H9 (cell line): ENCODE data around the gene TMEM222. TPM values are rescaled to one million over a fixed set of nuclear protein-coding genes. Genes with fewer than 3 reads are reported as not detected.

Experiments
- DNase-seq: peaks from one replicate; pipeline ENCODE4 v3.0.0-alpha.2; 2017
- H2AFZ ChIP-seq: one replicate; pipeline ENCODE4 v1.6.1; 2013; ENCODE audit warnings: mild to moderate bottlenecking, low read length, control low read depth, moderate library complexity
- H2AK5ac ChIP-seq: 2 replicates; pipeline ENCODE4 v1.6.1; 2013; ENCODE audit warnings: low read length, control low read depth, mixed read lengths; ENCODE audit not compliant: insufficient read length
- H2BK120ac ChIP-seq: one replicate; pipeline ENCODE4 v1.6.1; 2013; ENCODE audit warnings: low read depth, mild to moderate bottlenecking, low read length, control low read depth, inconsistent platforms; ENCODE audit not compliant: poor library complexity, severe bottlenecking
- H2BK12ac ChIP-seq: 2 replicates; pipeline ENCODE4 v1.6.1; 2013; ENCODE audit warnings: low read length, control low read depth, mixed read lengths, low read depth; ENCODE audit not compliant: insufficient read length
- H2BK15ac ChIP-seq: 2 replicates; pipeline ENCODE4 v1.6.1; 2013; ENCODE audit warnings: low read depth, low read length, control low read depth
- H2BK20ac ChIP-seq: one replicate; pipeline ENCODE4 v1.6.1; 2013; ENCODE audit warnings: low read depth, mild to moderate bottlenecking, low read length, control low read depth, inconsistent platforms; ENCODE audit not compliant: poor library complexity, severe bottlenecking
- H2BK5ac ChIP-seq: 2 replicates; pipeline ENCODE4 v1.6.1; 2013; ENCODE audit warnings: low read length, control low read depth, mixed read lengths; ENCODE audit not compliant: insufficient read length
- H3K14ac ChIP-seq: 2 replicates; pipeline ENCODE4 v1.6.1; 2013; ENCODE audit warnings: low read length, control low read depth; ENCODE audit not compliant: insufficient read depth
- H3K18ac ChIP-seq: 2 replicates; pipeline ENCODE4 v1.6.1; 2013; ENCODE audit warnings: low read depth, mild to moderate bottlenecking, mixed read lengths, low read length, control low read depth; ENCODE audit not compliant: insufficient read length
- H3K23ac ChIP-seq: 2 replicates; pipeline ENCODE4 v1.6.1; 2013; ENCODE audit warnings: low read length, control low read depth, mixed read lengths, low read depth; ENCODE audit not compliant: insufficient read length
- H3K23me2 ChIP-seq: 2 replicates; pipeline ENCODE4 v1.6.1; 2013; ENCODE audit warnings: low read depth, mild to moderate bottlenecking, mixed read lengths, low read length, control low read depth; ENCODE audit not compliant: insufficient read length, poor library complexity, severe bottlenecking
- H3K27ac ChIP-seq: 2 replicates; pipeline ENCODE4 v1.5.1; 2013; ENCODE audit warnings: low read length, control low read depth, mixed read lengths, low read depth; ENCODE audit not compliant: insufficient read length
- H3K27me3 ChIP-seq: 2 replicates; pipeline ENCODE4 v1.6.1; 2013; ENCODE audit warnings: low read length, control low read depth, inconsistent platforms; ENCODE audit not compliant: insufficient read depth
- H3K4ac ChIP-seq: 2 replicates; pipeline ENCODE4 v1.6.1; 2013; ENCODE audit warnings: low read depth, mild to moderate bottlenecking, control low read depth, inconsistent platforms, low read length, moderate library complexity
- H3K4me1 ChIP-seq: 2 replicates; pipeline ENCODE4 v1.6.1; 2013; ENCODE audit warnings: low read length, control low read depth, inconsistent platforms; ENCODE audit not compliant: insufficient read depth
- H3K4me2 ChIP-seq: 2 replicates; pipeline ENCODE4 v1.6.1; 2013; ENCODE audit warnings: low read length, control low read depth, mixed read lengths; ENCODE audit not compliant: insufficient read length, insufficient read depth
- H3K56ac ChIP-seq: 2 replicates; pipeline ENCODE4 v1.6.1; 2013; ENCODE audit warnings: low read depth, mild to moderate bottlenecking, mixed read lengths, low read length, control low read depth; ENCODE audit not compliant: insufficient read length
- H3K79me1 ChIP-seq: 2 replicates; pipeline ENCODE4 v1.6.1; 2013; ENCODE audit warnings: low read depth, mild to moderate bottlenecking, moderate library complexity, low read length, control low read depth, inconsistent platforms; ENCODE audit not compliant: insufficient read depth, poor library complexity, severe bottlenecking
- H3K79me2 ChIP-seq: 2 replicates; pipeline ENCODE4 v1.6.1; 2013; ENCODE audit warnings: low read length, control low read depth, inconsistent platforms; ENCODE audit not compliant: insufficient read depth
- H3K9ac ChIP-seq: 2 replicates; pipeline ENCODE4 v1.6.1; 2013; ENCODE audit warnings: low read length, control low read depth, mixed read lengths; ENCODE audit not compliant: insufficient read length; ENCODE audit errors: extremely low read depth
- H3K9me3 ChIP-seq: one replicate; pipeline ENCODE4 v1.6.1; 2013; ENCODE audit warnings: low read depth, low read length, inconsistent platforms; ENCODE audit not compliant: control insufficient read depth
- H3T11ph ChIP-seq: one replicate; pipeline ENCODE4 v1.6.1; 2013; ENCODE audit warnings: mild to moderate bottlenecking, low read length, control low read depth, inconsistent platforms
- H4K20me1 ChIP-seq: one replicate; pipeline ENCODE4 v1.6.1; 2013; ENCODE audit not compliant: control insufficient read depth, insufficient read length, insufficient read depth
- H4K5ac ChIP-seq: 2 replicates; pipeline ENCODE4 v1.6.1; 2013; ENCODE audit warnings: low read depth, mild to moderate bottlenecking, mixed read lengths, low read length, control low read depth; ENCODE audit not compliant: insufficient read length
- H4K8ac ChIP-seq: replicated peaks from 2 replicates; pipeline ENCODE4 v1.6.1; 2013; ENCODE audit warnings: low read length, control low read depth, mixed read lengths, low read depth; ENCODE audit not compliant: insufficient read length
- H4K91ac ChIP-seq: 2 replicates; pipeline ENCODE4 v1.6.1; 2013; ENCODE audit warnings: low read depth, mild to moderate bottlenecking, moderate library complexity, mixed read lengths, low read length, control low read depth; ENCODE audit not compliant: insufficient read length
- H3K27ac Mint-ChIP-seq, 3 experiments: 2 replicates in 2 of 3; 3 replicates in 1 of 3; pipeline ENCODE4 v1.8.0; 2020 to 2021; ENCODE audit warnings: mixed read lengths in 3 of 3, mild to moderate bottlenecking in 1 of 3, moderate library complexity in 1 of 3
- H3K27me3 Mint-ChIP-seq: 2 replicates; pipeline ENCODE4 v1.8.0; 2021; ENCODE audit warnings: low read depth, mild to moderate bottlenecking, moderate library complexity, mixed read lengths
- H3K36me3 Mint-ChIP-seq, 3 experiments: 2 replicates in 2 of 3; 3 replicates in 1 of 3; pipeline ENCODE4 v1.8.0; 2020 to 2021; ENCODE audit warnings: low read depth in 3 of 3, mixed read lengths in 3 of 3; ENCODE audit not compliant: insufficient read depth in 1 of 3
- H3K4me1 Mint-ChIP-seq, 2 experiments: 2 replicates each; pipeline ENCODE4 v1.8.0; 2020; ENCODE audit warnings: mixed read lengths in 2 of 2
- H3K4me3 Mint-ChIP-seq, 2 experiments: 2 replicates in 1 of 2; 3 replicates in 1 of 2; pipeline ENCODE4 v1.8.0; 2020 to 2021; ENCODE audit warnings: mild to moderate bottlenecking in 2 of 2, mixed read lengths in 2 of 2, moderate library complexity in 1 of 2
- H3K9me3 Mint-ChIP-seq, 2 experiments: 2 replicates in 1 of 2; 3 replicates in 1 of 2; pipeline ENCODE4 v1.8.0; 2020; ENCODE audit warnings: mild to moderate bottlenecking in 2 of 2, mixed read lengths in 2 of 2, moderate library complexity in 1 of 2
- CTCF ChIP-seq: fragments of 200-600 bp; sonication (generic); conservative IDR thresholded peaks from 3 replicates; pipeline ENCODE4 v1.8.0; 2021; ENCODE audit warnings: antibody characterized with exemption, mild to moderate bottlenecking
- WGBS: extraction: QIAGEN DNeasy Blood & Tissue Kit; methylation state at CpG from one replicate; pipeline ENCODE4 v1.1.7; 2013; ENCODE audit warnings: missing lambda C conversion rate, low lambda C conversion rate, mixed read lengths; ENCODE audit not compliant: insufficient read length; ENCODE audit errors: extremely low coverage; 5-methylcytosine and 5-hydroxymethylcytosine counted together
- long read RNA-seq: library from polyadenylated mRNA; unstranded; transcript quantifications from one replicate; pipeline ENCODE4 v2.0.0, GENCODE V29; 2020
- total RNA-seq: library from RNA; stranded (reverse); gene quantifications from 2 replicates; pipeline ENCODE4 v1.2.1, GENCODE V29; 2021

Gene TMEM222
- 36.8 and 37.0 TPM in 2 replicates for total RNA-seq
- long read RNA-seq, transcript TMEM222-211 (6 exons, 1,613 nt), result major isoform, 258 of 334 reads
- long read RNA-seq, transcript TMEM222-202 (7 exons, 1,665 nt), result minor isoform, 22 of 334 reads
- long read RNA-seq, transcript TMEM222-207 (7 exons, 986 nt), result minor isoform, 8 of 334 reads
- long read RNA-seq, partial matches to known transcripts, result 5 of 334 reads
- long read RNA-seq, other reads (novel, unspliced or antisense), result 35 of 334 reads

- H3K23me2 ChIP-seq, result peaks cover 10% of the 10 kb centered on the region
- H3K18ac ChIP-seq, result peak within 1 kb of the TSS; percentile 89
- H3K27ac ChIP-seq, result no peak within 1 kb of the TSS
- peaks cover 8% of the 10 kb centered on the region; the same call in 1 of the 2 replicates for H3K79me2 ChIP-seq
- peaks cover 10 to 26% (median 20%) of the 10 kb centered on the region in 3 experiments; a peak in 6 of 7 replicates for H3K36me3 Mint-ChIP-seq
- H3K4me3 Mint-ChIP-seq, result peak within 1 kb of the TSS; percentile 96 to 99
- H3T11ph ChIP-seq, result no peak within 1 kb of the TSS
- no peak within 1 kb of the TSS for H2AK5ac ChIP-seq
- no peaks in the 10 kb centered on the region for H3K79me1 ChIP-seq
- no peaks in the 10 kb centered on the region for H4K20me1 ChIP-seq
- H3K14ac ChIP-seq, result peak within 1 kb of the TSS; percentile 74; the same call in 1 of the 2 replicates
- DNase-seq, result peak; percentile 98
- no peaks in the 10 kb centered on the region; the same call in 1 of the 2 replicates for H3K27me3 ChIP-seq
- H3K4ac ChIP-seq, result no peak within 1 kb of the TSS
- H3K27ac Mint-ChIP-seq, result peak within 1 kb of the TSS; percentile 94 to 98 (median 97)
- no peaks in the 10 kb centered on the region for H3K9me3 Mint-ChIP-seq
- no peak within 1 kb of the TSS for H3K23ac ChIP-seq
- H3K9me3 ChIP-seq, result no peaks in the 10 kb centered on the region
- H2BK120ac ChIP-seq, result no peak within 1 kb of the TSS
- H2BK20ac ChIP-seq, result no peak within 1 kb of the TSS
- H4K8ac ChIP-seq, result no peak within 1 kb of the TSS
- no peak within 1 kb of the TSS for H3K56ac ChIP-seq
- H3K9ac ChIP-seq, result peak within 1 kb of the TSS; percentile 98
- no peak within 1 kb of the TSS for H4K5ac ChIP-seq
- H2BK15ac ChIP-seq, result 0 out of 2 replicates have a peak within 1 kb of the TSS, but pooled peaks have one; percentile 56
- H3K27me3 Mint-ChIP-seq, result peaks cover 1% of the 10 kb centered on the region
- no peak within 1 kb of the TSS for H2BK12ac ChIP-seq
- TF ChIP-seq CTCF, result no peak
- H2AFZ ChIP-seq, result peak within 1 kb of the TSS; percentile 90
- peaks cover 14 to 15% of the 10 kb centered on the region in 2 experiments for H3K4me1 Mint-ChIP-seq
- H3K4me1 ChIP-seq, result no peaks in the 10 kb centered on the region
- no CpG with 5 or more reads among the region's 67 CpGs for WGBS
- H3K4me2 ChIP-seq, result peak within 1 kb of the TSS; percentile 95
- H2BK5ac ChIP-seq, result no peak within 1 kb of the TSS
- H4K91ac ChIP-seq, result no peak within 1 kb of the TSS
These were observed at the start of gene TMEM222 for GRCh38 chr1:27321813-27322568. Gene TMEM222, plus strand, starts transcription at chr1:27322163. Its CDS starts 35 bp downstream, at chr1:27322198.
